BE2C (cell line): Measurements from ENCODE around the gene CDKL5.
"Not testable (repeated sequence)": the region's sequence is repeated elsewhere in the genome, so short reads cannot be mapped to it uniquely, and the experiment has no call there.

ENCODE experiments used
- DNase-seq: peaks from one replicate; pipeline ENCODE4 v3.0.0-alpha.2; 2020
- H3K27me3 ChIP-seq: fragments of 250-450 bp; sonication (Bioruptor Pico); 2 replicates; pipeline ENCODE4 v1.5.1; 2020; ENCODE audit warnings: mild to moderate bottlenecking
- H3K36me3 ChIP-seq: fragments of 250-450 bp; sonication (Bioruptor Pico); 2 replicates; pipeline ENCODE4 v1.5.1; 2020; ENCODE audit warnings: mild to moderate bottlenecking
- H3K4me1 ChIP-seq: fragments of 250-450 bp; sonication (Bioruptor Pico); 2 replicates; pipeline ENCODE4 v1.5.1; 2020
- H3K4me3 ChIP-seq: 2 replicates; pipeline ENCODE4 v1.5.1; 2011; ENCODE audit warnings: low read depth, low read length
- H3K9me3 ChIP-seq: fragments of 250-450 bp; sonication (Bioruptor Pico); 2 replicates; pipeline ENCODE4 v1.5.1; 2020
- CTCF ChIP-seq: IDR thresholded peaks from 2 replicates; pipeline ENCODE4 v1.5.1; 2012; ENCODE audit warnings: mild to moderate bottlenecking, low read depth, low read length

Gene CDKL5

GRCh38 chrX:18579495-18579894, 154.1 kb downstream of the CDKL5 start:
- Histone ChIP-seq H3K4me3 (no peak overlapping the region), H3K36me3 (no peaks in the 10 kb centered on the region), H3K4me1 (no peaks in the 10 kb centered on the region), H3K27me3 (no peaks in the 10 kb centered on the region), H3K9me3 (no peaks in the 10 kb centered on the region)
- no peak for TF ChIP-seq CTCF
- DNase-seq, result no peak

GRCh38 chrX:18582910-18583493, 157.6 kb downstream of the CDKL5 start:
- TF ChIP-seq CTCF, result no peak
- no peaks in the 10 kb centered on the region for H3K4me1 ChIP-seq
- no peaks in the 10 kb centered on the region for H3K36me3 ChIP-seq
- no peak overlapping the region for H3K4me3 ChIP-seq
- DNase-seq, result no peak
- H3K9me3 ChIP-seq, result no peaks in the 10 kb centered on the region
- no peaks in the 10 kb centered on the region for H3K27me3 ChIP-seq

- not testable (repeated sequence) for DNase-seq, H3K9me3 ChIP-seq, H3K27me3 ChIP-seq, H3K4me3 ChIP-seq, H3K36me3 ChIP-seq, H3K4me1 ChIP-seq
Observed at GRCh38 chrX:18589292-18589691, 163.9 kb downstream of the CDKL5 start.

GRCh38 chrX:18591834-18592233, 166.4 kb downstream of the CDKL5 start:
- no peak for DNase-seq
- H3K9me3 ChIP-seq, result no peaks in the 10 kb centered on the region
- no peaks in the 10 kb centered on the region for H3K4me1 ChIP-seq
- no peaks in the 10 kb centered on the region for H3K36me3 ChIP-seq
- no peak overlapping the region for H3K4me3 ChIP-seq
- no peak for TF ChIP-seq CTCF
- no peaks in the 10 kb centered on the region for H3K27me3 ChIP-seq

- Histone ChIP-seq H3K4me3 (no peak overlapping the region), H3K9me3 (no peaks in the 10 kb centered on the region), H3K27me3 (no peaks in the 10 kb centered on the region), H3K36me3 (no peaks in the 10 kb centered on the region), H3K4me1 (no peaks in the 10 kb centered on the region)
- DNase-seq, result no peak
- no peak for TF ChIP-seq CTCF
Observed at GRCh38 chrX:18594079-18594478, 168.7 kb downstream of the CDKL5 start.

- no peaks in the 10 kb centered on the region for H3K9me3 ChIP-seq
- no peak overlapping the region for H3K4me3 ChIP-seq
- no peaks in the 10 kb centered on the region for H3K27me3 ChIP-seq
- no peak for TF ChIP-seq CTCF
- H3K36me3 ChIP-seq, result no peaks in the 10 kb centered on the region
- no peaks in the 10 kb centered on the region for H3K4me1 ChIP-seq
- no peak for DNase-seq
Observed at GRCh38 chrX:18596096-18596495, 170.7 kb downstream of the CDKL5 start.

GRCh38 chrX:18598413-18598812, 173.0 kb downstream of the CDKL5 start:
- Histone ChIP-seq H3K4me1 (no peaks in the 10 kb centered on the region), H3K4me3 (no peak overlapping the region), H3K9me3 (no peaks in the 10 kb centered on the region), H3K27me3 (no peaks in the 10 kb centered on the region), H3K36me3 (no peaks in the 10 kb centered on the region)
- TF ChIP-seq CTCF, result no peak
- no peak for DNase-seq
